Measurements from ENCODE around the gene PGBD4.

Gene PGBD4

DNA sequence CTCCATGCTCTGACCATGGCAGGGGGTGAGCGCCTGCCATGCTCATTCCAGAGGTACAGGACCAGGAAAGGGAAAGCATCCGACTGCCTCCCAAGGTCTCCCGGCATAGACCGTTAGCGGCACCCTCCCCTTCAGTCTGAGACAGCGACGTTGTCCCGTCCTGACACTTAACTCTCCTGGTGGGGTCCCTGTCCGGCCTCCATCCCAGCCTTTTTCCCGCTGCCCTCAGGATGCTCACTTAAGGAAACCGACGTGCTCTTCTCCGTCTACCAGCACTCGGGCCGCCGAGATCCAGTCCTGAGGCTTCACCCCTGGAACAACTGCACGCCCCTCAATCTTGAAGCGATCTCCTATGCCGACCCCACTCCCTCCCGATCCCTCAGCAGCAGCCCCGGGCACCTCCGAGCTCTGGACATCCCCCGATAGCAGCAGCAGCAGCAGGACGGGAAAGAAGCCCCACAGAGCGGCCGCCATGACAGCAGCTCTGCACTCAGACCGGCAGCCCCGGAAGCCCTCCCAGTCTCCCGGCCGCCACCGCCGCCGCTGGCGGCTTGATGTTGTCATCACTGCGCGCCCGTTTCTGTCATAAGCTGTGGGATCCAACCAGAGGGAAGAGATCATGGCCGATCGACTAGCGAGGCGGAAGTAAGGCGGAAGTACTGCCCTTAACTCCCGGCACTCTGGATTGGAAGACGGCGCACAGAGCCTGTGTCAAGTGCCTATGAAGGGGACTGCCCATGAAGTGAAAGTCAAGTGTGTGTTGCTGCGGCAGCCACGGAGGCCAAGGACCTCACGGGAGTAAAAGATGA lies at the start of gene PGBD4, which contains the start of gene EMC7:
Gene PGBD4, plus strand, starts transcription at position 718 of the 809 bp plus-strand sequence. CDS start 449 bp downstream, outside the sequence.
Gene EMC7, minus strand, starts transcription at position 497 of the 809 bp plus-strand sequence. Its CDS starts 23 bp downstream, at position 474.
- peak; percentile 99 for DNase-seq (ENCODE audit: low read depth, low spot score)

- DNase-seq (ENCODE audit: low read depth, low spot score): no peak
Observed at GRCh38 chr15:34054081-34054707, 47.7 kb upstream of the PGBD4 start.

DNA sequence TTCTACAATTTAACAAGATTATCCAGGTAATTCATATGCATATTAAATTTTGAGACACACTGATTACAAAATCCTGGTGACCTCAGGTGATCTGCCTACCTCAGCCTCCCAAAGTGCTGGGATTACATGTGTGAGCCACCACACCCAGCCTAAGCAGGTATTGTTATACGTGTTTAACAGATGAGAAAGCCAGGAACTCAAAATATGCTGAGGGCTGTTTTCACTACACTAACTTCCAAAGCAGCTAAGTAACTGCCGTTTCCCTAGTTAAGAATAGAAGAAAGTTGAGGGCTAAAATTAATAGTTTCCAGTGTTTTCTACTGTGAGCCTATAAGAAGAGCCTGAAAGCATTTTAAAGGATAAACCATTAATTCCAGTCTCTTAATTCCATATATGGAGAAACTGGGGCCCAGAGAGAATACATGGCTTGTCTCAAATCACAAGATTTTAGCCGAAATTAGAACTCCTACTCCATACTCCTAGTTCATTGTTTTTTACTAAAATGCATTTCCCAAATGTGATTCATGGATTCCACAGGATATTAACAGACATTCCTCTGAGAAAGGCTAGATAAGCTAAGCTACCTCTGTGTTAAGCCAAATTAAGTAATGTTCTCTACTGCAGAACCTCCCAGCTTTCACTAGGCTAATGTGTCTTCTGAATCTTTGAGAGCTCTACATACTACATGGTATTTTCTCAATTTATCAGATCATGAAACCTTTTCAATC lies 45.9 kb upstream of the PGBD4 start:
- no peak for DNase-seq (ENCODE audit: low read depth, low spot score)

GRCh38 chr15:34056911-34057310 lies 45.0 kb upstream of the PGBD4 start:
- no peak for DNase-seq (ENCODE audit: low read depth, low spot score)

DNA sequence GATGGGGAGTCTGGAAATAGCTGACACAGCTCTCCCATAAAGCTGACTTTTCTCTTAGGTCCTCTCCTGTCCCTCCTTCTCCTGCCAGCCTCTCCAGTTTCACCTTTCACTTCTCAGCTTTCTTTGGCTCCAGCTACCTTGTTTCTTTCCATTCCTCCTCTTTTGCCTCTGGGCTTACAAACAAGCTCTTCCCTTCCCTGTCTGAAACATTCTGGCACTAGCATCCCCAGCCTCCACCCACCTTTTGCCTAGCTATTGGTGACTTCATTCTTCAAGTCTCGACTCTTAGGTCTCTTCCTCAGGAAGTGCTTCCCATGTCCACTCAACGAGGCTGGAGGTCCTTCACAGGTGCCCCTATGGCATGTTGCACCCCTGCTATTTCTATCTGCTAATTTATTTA lies 42.4 kb upstream of the PGBD4 start:
- no peak for DNase-seq (ENCODE audit: low read depth, low spot score)

GRCh38 chr15:34059946-34060345 lies 41.9 kb upstream of the PGBD4 start:
- DNase-seq (ENCODE audit: low read depth, low spot score): no peak

DNA sequence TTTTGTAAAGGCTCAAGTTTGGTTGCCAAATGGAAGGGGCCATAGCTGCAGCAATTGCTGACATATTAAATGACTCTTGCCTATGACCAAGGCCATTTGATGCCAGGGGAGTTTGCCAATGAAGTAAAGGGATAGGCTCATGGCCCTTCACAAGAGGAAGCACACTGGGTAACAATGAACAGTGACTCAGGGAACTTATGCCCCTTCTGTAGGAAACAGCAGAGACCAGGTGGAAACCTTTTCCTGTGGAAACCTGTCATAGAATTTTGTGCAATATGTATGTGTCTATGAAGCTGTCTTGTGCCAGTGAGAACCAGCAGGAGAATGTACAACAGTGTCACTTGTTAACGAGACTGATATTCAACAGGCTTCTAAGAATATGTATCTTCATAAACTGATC lies 37.4 kb upstream of the PGBD4 start:
- no peak for DNase-seq (ENCODE audit: low read depth, low spot score)

GRCh38 chr15:34065261-34065660 lies 36.6 kb upstream of the PGBD4 start:
- DNase-seq (ENCODE audit: low read depth, low spot score): no peak

DNA sequence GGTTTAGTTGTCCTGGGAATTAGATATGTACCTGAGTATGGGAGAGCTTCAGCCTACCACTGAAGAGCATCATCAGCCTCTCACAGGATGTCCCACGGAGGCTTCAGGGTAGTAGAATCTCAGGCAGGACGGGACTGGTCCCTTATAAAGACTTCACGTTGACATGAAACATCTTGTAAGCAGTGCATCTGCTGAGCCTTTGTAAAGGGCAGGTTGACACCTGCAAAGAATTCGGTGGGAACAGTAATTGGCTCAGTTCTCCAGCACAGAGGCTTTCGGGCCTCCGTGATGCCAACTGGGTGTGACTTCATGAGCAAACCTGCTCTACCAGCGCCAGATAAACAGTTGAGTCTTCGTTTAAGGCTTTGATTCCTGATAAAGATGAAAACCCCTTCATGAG lies 35.9 kb upstream of the PGBD4 start:
- DNase-seq (ENCODE audit: low read depth, low spot score): no peak

GRCh38 chr15:34070003-34070402 lies 31.9 kb upstream of the PGBD4 start:
- no peak for DNase-seq (ENCODE audit: low read depth, low spot score)

DNA sequence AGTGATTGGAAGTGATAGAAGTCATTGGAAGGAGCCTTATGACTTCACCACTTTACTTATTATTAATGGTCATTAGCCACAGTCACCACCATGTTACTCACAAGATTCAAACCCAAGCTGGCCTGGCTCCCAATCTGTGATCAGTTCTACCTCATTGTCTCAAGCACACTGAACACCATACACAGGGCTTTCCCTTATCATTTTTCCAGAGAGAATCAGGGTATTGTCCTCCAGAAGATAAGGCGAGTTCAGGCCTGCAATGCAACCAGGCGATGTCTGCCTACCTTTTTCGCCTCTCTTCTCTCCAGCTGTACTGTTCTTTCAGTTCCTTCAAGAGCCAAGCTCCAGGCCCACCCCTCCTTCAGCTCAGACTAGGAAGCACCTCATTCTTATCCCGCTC lies 25.1 kb upstream of the PGBD4 start:
- DNase-seq (ENCODE audit: low read depth, low spot score): no peak

- DNase-seq (ENCODE audit: low read depth, low spot score): no peak
Observed at GRCh38 chr15:34078900-34079299, 23.0 kb upstream of the PGBD4 start.

DNA sequence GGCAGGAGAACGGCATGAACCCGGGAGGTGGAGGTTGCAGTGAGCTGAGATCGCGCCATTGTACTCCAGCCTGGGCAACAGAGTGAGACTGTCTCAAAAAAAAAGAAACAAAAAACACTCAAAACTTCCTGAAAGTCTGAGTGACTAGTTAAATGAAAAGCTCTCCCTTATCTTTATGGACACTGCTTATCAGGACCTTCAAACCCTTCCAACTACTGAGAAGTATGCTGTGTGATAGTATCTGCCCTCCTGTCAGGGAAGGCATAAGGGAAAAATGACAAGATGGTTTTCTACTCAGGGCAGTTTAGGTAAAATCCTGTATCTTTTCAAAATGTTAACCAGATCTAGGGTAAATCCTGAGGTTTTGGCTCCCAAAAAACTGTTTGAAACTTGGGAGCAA lies 22.0 kb upstream of the PGBD4 start:
- no peak for DNase-seq (ENCODE audit: low read depth, low spot score)

- DNase-seq (ENCODE audit: low read depth, low spot score): no peak
Observed at GRCh38 chr15:34084086-34084485, 17.8 kb upstream of the PGBD4 start.

GRCh38 chr15:34085746-34086145 lies 16.1 kb upstream of the PGBD4 start:
- no peak for DNase-seq (ENCODE audit: low read depth, low spot score)

DNA sequence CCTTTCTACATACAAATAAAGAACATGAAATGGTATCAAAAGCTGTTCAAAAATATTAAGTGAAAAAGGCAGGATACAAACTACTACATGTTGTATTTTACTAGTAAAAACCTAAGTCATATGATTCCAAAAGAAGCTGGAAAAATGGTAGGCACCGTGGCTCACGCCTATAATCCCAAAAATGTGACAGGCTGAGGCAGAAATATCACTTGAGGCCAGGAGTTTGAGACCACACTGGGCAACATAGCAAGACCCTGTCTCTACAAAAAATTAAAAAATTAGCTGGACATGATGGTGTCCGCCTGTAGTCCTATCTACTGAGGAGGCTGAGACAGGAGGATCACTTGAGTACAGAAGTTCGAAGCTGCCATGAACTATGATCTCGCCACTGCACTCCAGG lies 2.0 kb upstream of the PGBD4 start:
- DNase-seq (ENCODE audit: low read depth, low spot score): no peak

- no peak for DNase-seq (ENCODE audit: low read depth, low spot score)
Observed at GRCh38 chr15:34102175-34102925, 467 bp downstream of the PGBD4 start.

DNA sequence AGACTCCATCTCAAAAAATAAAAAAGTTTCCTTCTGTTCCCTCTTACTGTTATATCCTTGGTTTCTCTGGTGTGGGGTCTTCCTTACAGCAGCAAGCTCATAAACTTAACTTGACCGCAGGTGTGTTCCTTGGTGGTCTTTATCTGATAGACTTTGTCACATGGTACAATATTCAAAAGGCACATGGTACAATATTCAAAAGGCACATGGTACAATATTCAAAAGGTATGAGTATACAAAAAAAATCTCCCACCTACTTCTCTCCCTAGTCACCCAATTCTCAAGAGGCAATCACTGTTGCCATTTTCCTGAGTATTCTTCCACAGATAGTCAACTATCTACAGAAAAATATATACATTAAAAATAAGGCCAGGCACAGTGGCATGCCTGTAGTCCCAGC lies 4.5 kb downstream of the PGBD4 start:
- no peak for DNase-seq (ENCODE audit: low read depth, low spot score)

DNA sequence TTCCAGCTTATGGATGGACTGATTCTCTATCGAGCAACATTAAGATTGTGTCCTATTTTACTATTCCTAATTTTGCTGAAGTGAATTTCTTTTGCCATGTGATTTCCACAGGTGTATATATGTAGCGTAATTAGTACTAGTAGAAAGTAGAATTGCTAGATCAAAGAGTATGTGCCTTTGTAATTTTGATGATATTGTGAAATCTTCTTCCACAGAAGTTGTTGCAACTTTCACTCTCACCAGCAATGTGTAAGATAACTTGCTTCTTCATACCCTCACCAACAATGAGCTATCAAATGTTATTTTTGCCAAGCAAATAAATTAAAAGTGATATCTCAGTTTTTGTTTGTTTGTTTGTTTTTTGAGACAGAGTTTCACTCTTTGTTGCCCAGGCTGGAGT lies 5.4 kb downstream of the PGBD4 start:
- DNase-seq (ENCODE audit: low read depth, low spot score): no peak

DNA sequence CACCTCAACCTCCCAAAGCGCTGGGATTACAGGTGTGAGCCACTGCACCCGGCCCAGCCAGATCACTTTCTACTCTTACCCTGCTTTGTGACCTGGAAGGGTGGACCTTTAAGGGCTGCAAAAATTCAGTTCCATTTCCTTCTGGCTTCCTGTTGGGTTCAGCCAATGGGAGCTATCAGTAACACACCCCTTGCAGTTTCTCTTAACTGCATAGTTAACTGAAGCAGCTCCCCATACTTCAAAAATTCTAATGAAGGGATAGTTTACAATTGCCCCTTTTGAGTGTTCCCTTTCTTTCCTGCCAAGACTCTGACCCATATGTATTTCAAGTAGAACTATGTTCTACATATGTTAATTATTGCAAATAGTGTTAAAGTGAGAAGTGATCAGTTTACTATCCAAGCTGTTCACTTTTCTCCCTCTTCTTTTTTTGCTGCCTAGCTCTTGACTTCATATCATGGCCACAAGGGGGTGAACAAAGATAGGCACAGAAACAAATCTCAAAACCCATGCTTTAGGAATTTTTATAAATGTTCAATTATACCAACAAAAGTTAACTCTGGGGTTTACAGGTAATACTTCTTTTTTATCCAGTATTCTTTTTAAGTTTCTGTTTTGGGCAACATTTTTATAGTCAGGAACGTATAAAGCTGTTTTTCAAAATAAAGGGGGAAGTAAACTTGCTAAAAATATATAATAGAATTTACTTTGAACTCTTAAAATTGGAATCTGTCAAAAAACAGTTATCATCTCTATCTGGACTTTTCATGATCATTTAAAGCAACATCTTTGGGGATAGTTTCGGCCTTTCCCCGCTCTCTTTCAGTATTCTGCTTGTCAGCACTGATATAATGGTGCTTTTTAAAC lies 8.1 kb downstream of the PGBD4 start:
- DNase-seq (ENCODE audit: low read depth, low spot score): peak; percentile 32

DNA sequence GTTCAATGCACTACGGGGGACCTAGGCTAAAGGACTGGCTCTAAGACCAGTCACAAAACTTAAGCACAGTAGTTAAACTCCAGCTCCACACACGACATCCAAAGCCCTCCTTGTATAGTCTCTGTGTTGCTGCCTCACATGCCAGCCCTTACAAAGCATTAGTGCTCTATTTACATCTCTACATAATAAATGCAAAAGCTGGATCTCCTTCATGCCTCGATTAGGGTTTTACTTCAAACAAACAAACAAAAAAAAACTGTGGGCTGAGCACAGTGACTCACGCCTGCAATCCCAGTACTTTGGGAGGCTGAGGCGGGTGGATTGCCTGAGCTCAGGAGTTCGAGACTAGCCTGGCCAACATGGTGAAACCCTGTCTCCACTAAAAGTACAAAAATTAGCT lies 9.6 kb downstream of the PGBD4 start:
- DNase-seq (ENCODE audit: low read depth, low spot score): no peak
